Astrocyte (in vitro differentiated cells and primary cell): Measurements from ENCODE around the gene KCTD20. TPM values are rescaled to one million over a fixed set of nuclear protein-coding genes. Genes with fewer than 3 reads are reported as not detected.

ENCODE experiments used
- DNase-seq: peaks from one replicate; pipeline ENCODE4 v3.0.0-alpha.2; 2010; ENCODE audit warnings: low read depth
- FAIRE-seq: peaks from 2 replicates; lab custom pipeline; 2011; peaks lifted over from hg19 to GRCh38; lab: Jason Lieb, UNC
- H2AFZ ChIP-seq: 2 replicates; pipeline ENCODE4 v1.6.0; 2012; ENCODE audit warnings: low read depth, low read length, inconsistent platforms
- H3K27ac ChIP-seq: 2 replicates; pipeline ENCODE4 v1.5.1; 2011; ENCODE audit warnings: low read depth, low read length, inconsistent platforms
- H3K27me3 ChIP-seq: 2 replicates; pipeline ENCODE4 v1.6.0; 2011; ENCODE audit warnings: low read length, inconsistent platforms; ENCODE audit not compliant: insufficient read depth
- H3K36me3 ChIP-seq: 2 replicates; pipeline ENCODE4 v1.5.1; 2011; ENCODE audit warnings: low read length, inconsistent platforms; ENCODE audit not compliant: insufficient read depth
- H3K4me1 ChIP-seq: 2 replicates; pipeline ENCODE4 v1.5.1; 2011; ENCODE audit warnings: low read length, inconsistent platforms; ENCODE audit not compliant: insufficient read depth
- H3K4me2 ChIP-seq: 2 replicates; pipeline ENCODE4 v1.6.0; 2012; ENCODE audit warnings: low read length, inconsistent platforms
- H3K4me3 ChIP-seq: 2 replicates; pipeline ENCODE4 v1.5.1; 2011; ENCODE audit warnings: low read depth, mild to moderate bottlenecking, low read length, inconsistent platforms; ENCODE audit not compliant: insufficient read depth
- H3K79me2 ChIP-seq: 2 replicates; pipeline ENCODE4 v1.6.0; 2012; ENCODE audit warnings: mild to moderate bottlenecking, low read length, inconsistent platforms; ENCODE audit not compliant: insufficient read depth
- H3K9ac ChIP-seq: 2 replicates; pipeline ENCODE4 v1.6.0; 2012; ENCODE audit warnings: mild to moderate bottlenecking, low read length, inconsistent platforms
- H3K9me3 ChIP-seq: 2 replicates; pipeline ENCODE4 v1.5.1; 2012; ENCODE audit warnings: low read depth, mild to moderate bottlenecking, low read length, inconsistent platforms; ENCODE audit not compliant: insufficient read depth
- H4K20me1 ChIP-seq: 2 replicates; pipeline ENCODE4 v1.6.0; 2012; ENCODE audit warnings: low read length, inconsistent platforms; ENCODE audit not compliant: insufficient read depth
- H3K27ac Mint-ChIP-seq: one replicate; pipeline ENCODE4 v1.8.0; 2021; ENCODE audit warnings: mild to moderate bottlenecking, mixed read lengths; ENCODE audit not compliant: unreplicated experiment
- H3K27me3 Mint-ChIP-seq: one replicate; pipeline ENCODE4 v1.8.0; 2021; ENCODE audit warnings: low read depth, mixed read lengths; ENCODE audit not compliant: unreplicated experiment
- H3K36me3 Mint-ChIP-seq: one replicate; pipeline ENCODE4 v1.8.0; 2021; ENCODE audit warnings: low read depth, mixed read lengths; ENCODE audit not compliant: unreplicated experiment
- H3K4me1 Mint-ChIP-seq: one replicate; pipeline ENCODE4 v1.8.0; 2021; ENCODE audit warnings: low read depth, mixed read lengths; ENCODE audit not compliant: unreplicated experiment
- H3K4me3 Mint-ChIP-seq: one replicate; pipeline ENCODE4 v1.8.0; 2021; ENCODE audit warnings: mild to moderate bottlenecking, moderate library complexity, mixed read lengths; ENCODE audit not compliant: unreplicated experiment
- H3K9me3 Mint-ChIP-seq: one replicate; pipeline ENCODE4 v1.8.0; 2021; ENCODE audit warnings: mild to moderate bottlenecking, mixed read lengths; ENCODE audit not compliant: unreplicated experiment
- EZH2 ChIP-seq: IDR thresholded peaks from 2 replicates; pipeline ENCODE4 v1.6.1; 2012; ENCODE audit warnings: mild to moderate bottlenecking, low read length, inconsistent platforms; ENCODE audit not compliant: insufficient read depth
- total RNA-seq: library from RNA; stranded (reverse); gene quantifications from 2 replicates; pipeline ENCODE4 v1.2.1, GENCODE V29; 2021
- TF ChIP-seq, protein P1 (sequence below): IDR thresholded peaks from 2 replicates; pipeline ENCODE4 v1.5.1; 2011; ENCODE audit warnings: low read depth, mild to moderate bottlenecking, inconsistent platforms, low read length, moderate library complexity; ENCODE audit not compliant: insufficient read depth

The KCTD20 gene
- total RNA-seq, 1 donor from 2014 or later = 56.7 TPM

DNA sequence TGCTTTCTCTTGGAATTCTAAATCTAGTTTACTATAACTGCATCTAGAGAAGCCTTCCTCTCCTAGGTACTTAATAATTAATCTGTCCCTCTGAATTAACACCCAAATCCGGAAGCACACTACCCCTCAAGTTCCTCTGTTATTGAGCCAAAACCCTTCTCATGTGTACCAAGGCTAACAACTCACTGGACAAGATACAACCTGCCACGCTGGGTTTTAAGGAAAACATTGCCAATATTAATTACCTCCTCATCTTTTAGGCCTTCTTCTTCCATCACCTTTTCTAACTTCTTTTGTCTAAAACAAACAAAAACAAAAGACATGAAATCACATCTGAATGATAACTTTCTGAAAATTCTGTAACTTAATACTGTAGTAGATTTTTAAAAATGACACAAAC, 82.5 kb downstream of the KCTD20 start:
- peaks cover 19% of the 10 kb centered on the region for H4K20me1 ChIP-seq
- FAIRE-seq = no peak

DNA sequence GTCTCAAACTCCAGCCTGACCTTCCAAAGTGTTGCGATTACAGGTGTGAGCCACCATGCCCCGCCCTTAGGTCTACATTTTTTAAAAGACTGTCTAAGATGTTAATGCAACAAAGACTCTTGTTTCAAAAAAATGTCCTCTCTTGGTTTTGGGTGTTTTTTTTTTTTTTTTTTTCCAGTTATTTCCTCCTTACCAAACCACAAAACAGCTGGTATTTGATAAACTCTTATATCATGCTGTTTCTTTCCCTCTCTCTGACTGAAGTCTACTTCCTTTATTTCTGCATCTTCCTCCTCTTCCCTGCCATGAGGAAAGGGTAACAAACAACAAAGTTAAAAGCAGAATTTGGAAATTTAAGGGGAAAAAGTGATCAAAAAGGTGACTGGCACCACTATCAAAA, 83.3 kb downstream of the KCTD20 start:
- Histone ChIP-seq H3K27ac (no peak overlapping the region), H3K4me2 (no peak overlapping the region), H3K79me2 (peaks cover 15% of the 10 kb centered on the region), H4K20me1 (peaks cover 23% of the 10 kb centered on the region), H3K9me3 (no peaks in the 10 kb centered on the region), H3K36me3 (peaks cover 28% of the 10 kb centered on the region), H3K9ac (no peak overlapping the region), H3K27me3 (no peaks in the 10 kb centered on the region), H3K4me1 (no peaks in the 10 kb centered on the region), H3K4me3 (no peak overlapping the region), H2AFZ (no peak overlapping the region)
- Mint-ChIP-seq H3K27me3 (no peaks in the 10 kb centered on the region), H3K4me1 (peaks cover 4% of the 10 kb centered on the region), H3K36me3 (peaks cover 19% of the 10 kb centered on the region), H3K9me3 (no peaks in the 10 kb centered on the region), H3K4me3 (no peak overlapping the region), H3K27ac (no peak overlapping the region)
- TF ChIP-seq, protein P1, sequence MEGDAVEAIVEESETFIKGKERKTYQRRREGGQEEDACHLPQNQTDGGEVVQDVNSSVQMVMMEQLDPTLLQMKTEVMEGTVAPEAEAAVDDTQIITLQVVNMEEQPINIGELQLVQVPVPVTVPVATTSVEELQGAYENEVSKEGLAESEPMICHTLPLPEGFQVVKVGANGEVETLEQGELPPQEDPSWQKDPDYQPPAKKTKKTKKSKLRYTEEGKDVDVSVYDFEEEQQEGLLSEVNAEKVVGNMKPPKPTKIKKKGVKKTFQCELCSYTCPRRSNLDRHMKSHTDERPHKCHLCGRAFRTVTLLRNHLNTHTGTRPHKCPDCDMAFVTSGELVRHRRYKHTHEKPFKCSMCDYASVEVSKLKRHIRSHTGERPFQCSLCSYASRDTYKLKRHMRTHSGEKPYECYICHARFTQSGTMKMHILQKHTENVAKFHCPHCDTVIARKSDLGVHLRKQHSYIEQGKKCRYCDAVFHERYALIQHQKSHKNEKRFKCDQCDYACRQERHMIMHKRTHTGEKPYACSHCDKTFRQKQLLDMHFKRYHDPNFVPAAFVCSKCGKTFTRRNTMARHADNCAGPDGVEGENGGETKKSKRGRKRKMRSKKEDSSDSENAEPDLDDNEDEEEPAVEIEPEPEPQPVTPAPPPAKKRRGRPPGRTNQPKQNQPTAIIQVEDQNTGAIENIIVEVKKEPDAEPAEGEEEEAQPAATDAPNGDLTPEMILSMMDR = no peak
- TF ChIP-seq EZH2 = no peak
- FAIRE-seq (no peak), DNase-seq (no peak)

More for the DNA sequence above, 82.5 kb downstream of the KCTD20 start:
- Mint-ChIP-seq H3K36me3 (peaks cover 19% of the 10 kb centered on the region), H3K4me1 (peaks cover 4% of the 10 kb centered on the region), H3K4me3 (no peak overlapping the region), H3K9me3 (no peaks in the 10 kb centered on the region), H3K27ac (no peak overlapping the region), H3K27me3 (no peaks in the 10 kb centered on the region)
- H3K27me3 ChIP-seq = no peaks in the 10 kb centered on the region
- H3K4me1 ChIP-seq = no peaks in the 10 kb centered on the region
- no peak for DNase-seq
- H3K4me3 ChIP-seq = no peak overlapping the region
- peaks cover 12% of the 10 kb centered on the region for H3K79me2 ChIP-seq
- H3K27ac ChIP-seq = no peak overlapping the region
- H3K4me2 ChIP-seq = no peak overlapping the region
- TF ChIP-seq EZH2 = no peak
- TF ChIP-seq, protein P1 = no peak
- H3K36me3 ChIP-seq = peaks cover 31% of the 10 kb centered on the region
- H3K9me3 ChIP-seq = no peaks in the 10 kb centered on the region
- H3K9ac ChIP-seq = no peak overlapping the region
- H2AFZ ChIP-seq = no peak overlapping the region

DNA sequence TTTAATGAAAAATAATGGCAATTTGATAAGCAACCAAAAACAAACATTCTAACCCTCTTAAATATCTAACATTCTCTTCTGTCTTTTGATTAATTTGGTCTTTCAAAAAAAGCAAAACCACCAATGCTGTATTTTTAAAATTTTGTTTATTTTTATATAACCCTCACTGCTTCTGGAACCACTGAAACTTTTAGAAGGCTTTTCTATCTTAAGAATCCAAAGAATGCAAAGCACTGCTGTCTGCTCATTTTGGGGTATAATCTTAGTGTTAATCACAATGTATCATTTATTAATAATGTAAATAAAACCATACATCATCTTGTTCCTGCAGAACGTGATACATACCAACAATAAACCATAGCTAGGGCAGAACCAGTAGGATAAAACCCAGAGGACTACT, 90.5 kb downstream of the KCTD20 start:
- Histone ChIP-seq H3K9me3 (no peaks in the 10 kb centered on the region), H4K20me1 (peaks cover 73% of the 10 kb centered on the region), H3K4me3 (no peak overlapping the region), H2AFZ (no peak overlapping the region), H3K9ac (no peak overlapping the region), H3K27ac (no peak overlapping the region), H3K79me2 (peaks cover 65% of the 10 kb centered on the region), H3K4me1 (no peaks in the 10 kb centered on the region), H3K4me2 (no peak overlapping the region), H3K36me3 (peaks cover 27% of the 10 kb centered on the region), H3K27me3 (no peaks in the 10 kb centered on the region)
- Mint-ChIP-seq H3K9me3 (no peaks in the 10 kb centered on the region), H3K4me1 (no peaks in the 10 kb centered on the region), H3K27me3 (no peaks in the 10 kb centered on the region), H3K27ac (no peak overlapping the region), H3K4me3 (no peak overlapping the region), H3K36me3 (peaks cover 8% of the 10 kb centered on the region)
- FAIRE-seq = no peak
- peak; percentile 55 for DNase-seq
- TF ChIP-seq, protein P1 = no peak
- no peak for TF ChIP-seq EZH2
